ENCODE measurements around the gene ACYP2. TPM values are rescaled to one million over a fixed set of nuclear protein-coding genes. Genes with fewer than 3 reads are reported as not detected.
"Not testable (repeated sequence)": the region's sequence is repeated elsewhere in the genome, so short reads cannot be mapped to it uniquely, and the experiment has no call there.

ACYP2 gene
- total RNA-seq, 1 experiment from 2014 or later, result 16.9 TPM

DNA sequence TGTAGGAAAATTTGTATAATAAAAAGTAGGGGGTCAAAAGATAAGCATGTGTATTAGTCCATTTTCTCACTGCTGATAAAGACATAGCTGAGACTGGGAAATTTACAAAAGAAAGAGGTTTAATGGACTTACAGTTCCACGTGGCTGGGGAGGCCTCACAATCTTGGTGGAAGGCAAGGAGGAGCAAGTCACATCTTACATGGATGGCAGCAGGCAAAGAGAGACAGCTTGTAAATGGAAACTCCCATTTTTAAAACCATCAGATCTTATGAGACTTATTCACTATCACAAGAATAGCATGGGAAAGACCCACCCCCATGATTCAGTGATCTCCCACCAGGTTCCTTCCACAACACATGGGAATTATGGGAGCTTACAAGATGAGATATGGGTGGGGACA lies 149.7 kb downstream of the ACYP2 start:
- not testable (repeated sequence) for DNase-seq (ENCODE audit: low read depth)

GRCh38 chr2:54267577-54267976 lies 152.2 kb downstream of the ACYP2 start:
- DNase-seq (ENCODE audit: low read depth), result no peak

DNA sequence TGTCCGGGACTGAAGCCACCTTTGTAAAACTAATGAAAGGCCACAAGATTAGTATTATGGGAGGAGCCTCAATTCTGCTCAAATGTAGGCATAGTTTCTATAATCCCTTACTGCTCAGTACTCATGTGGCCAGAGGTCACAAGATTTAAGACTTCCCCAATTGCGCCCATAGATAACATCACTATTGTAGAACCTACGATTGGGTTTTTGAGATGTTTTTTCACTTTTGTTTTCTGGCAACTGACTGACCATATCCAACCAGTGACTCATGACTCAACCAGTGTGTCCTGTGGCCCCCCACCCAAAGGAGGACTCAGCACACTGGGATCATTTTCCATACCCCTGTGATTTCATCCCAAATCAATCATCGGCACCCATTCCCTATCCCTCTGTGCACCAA lies 155.8 kb downstream of the ACYP2 start:
- DNase-seq (ENCODE audit: low read depth), result no peak

DNA sequence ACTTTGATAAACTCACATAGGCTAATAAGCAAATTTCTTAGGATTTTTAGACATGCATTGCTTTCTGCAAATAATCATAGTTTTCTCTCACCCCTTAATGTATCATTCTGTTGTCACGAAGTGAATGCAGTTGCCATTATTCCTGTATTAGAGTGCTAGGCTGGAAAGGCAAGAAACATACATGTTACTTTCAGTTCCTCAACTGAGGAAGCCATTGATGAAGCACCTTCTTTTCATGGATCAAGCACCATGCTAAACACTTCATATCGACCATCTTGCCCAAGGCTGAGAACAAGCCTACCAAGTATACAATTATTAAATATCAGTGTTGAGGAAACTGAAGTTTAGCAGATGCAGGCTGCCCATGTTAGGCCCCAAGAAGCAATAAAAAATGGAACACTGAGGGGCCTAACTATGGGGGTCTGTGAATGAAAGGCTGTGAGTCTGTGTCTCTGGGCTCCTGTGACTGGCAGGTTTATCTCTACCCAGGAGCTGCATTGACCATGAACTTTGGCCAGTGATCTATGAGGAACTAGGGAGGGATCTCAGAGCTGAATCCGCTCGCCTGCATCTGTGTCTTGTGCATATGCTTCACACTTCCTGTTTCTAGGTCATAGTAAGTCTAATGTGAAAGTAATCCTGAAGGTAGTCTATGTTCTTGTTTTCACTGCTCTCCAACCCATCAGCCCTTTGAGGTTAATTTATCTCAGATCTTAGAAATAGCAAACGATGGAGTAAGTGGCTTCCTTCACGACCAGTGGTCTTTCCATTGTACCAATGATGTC lies 156.6 kb downstream of the ACYP2 start:
- no peak for DNase-seq (ENCODE audit: low read depth)

DNA sequence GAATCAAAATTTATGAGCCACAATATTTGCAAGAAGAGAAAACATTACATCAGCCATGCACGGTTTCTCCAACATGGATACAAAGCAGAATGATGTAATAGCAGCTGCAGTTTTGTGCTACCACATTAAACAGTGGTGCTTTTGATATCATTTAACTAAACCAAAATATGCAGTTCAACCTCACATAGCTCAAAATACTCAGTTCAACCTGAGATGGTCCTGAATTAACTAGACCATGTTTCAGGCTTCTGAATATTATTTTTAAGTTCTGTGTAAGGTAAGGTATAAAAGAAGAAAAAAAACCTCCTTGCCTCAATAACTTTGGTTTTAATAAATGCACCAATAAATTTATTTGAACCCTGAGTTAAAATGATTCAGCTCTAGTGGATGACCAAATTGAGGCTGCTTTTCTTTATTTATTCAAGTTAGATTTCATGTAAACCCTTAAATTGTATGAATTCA lies 159.4 kb downstream of the ACYP2 start:
- peak; percentile 65 for DNase-seq (ENCODE audit: low read depth)

DNA sequence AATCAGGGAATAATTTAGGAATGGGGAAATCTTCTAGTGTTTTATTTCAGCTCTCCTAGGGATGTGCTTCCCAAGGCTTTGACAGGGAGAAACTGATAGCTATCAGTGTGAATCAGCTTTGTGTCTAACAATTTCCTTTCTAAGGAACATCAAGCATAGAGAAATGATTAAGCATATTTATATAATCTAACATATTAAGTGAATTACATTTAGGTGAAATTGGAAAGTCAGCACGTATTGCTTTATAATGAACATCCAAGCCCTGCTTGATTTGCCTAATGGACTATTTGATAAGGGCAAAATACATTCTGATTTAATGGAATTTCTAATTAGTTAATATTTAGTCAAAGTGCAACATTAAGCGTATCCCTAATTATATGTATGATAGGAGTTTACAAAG lies 160.1 kb downstream of the ACYP2 start:
- no peak for DNase-seq (ENCODE audit: low read depth)

DNA sequence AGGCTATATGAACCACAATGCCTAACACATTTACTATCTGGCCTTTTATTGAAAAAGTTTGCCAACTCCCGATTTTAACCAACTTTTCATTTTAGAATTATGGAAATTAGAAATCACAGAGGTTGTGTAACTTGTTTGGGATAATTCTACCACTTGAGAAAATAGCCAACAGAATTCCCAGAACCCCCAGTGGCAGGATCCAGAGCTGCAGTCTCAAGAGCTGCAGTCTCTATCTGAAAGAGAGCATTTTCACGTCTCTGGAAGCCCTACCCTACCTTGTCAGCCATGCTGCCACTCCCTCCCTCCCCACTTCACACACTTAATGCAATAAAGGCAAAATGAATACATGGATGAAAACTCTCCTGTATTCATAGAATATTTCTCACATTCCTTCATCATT lies 164.0 kb downstream of the ACYP2 start:
- DNase-seq (ENCODE audit: low read depth), result no peak

- no peak for DNase-seq (ENCODE audit: low read depth)
Observed at GRCh38 chr2:54284826-54285225, 169.4 kb downstream of the ACYP2 start.

DNA sequence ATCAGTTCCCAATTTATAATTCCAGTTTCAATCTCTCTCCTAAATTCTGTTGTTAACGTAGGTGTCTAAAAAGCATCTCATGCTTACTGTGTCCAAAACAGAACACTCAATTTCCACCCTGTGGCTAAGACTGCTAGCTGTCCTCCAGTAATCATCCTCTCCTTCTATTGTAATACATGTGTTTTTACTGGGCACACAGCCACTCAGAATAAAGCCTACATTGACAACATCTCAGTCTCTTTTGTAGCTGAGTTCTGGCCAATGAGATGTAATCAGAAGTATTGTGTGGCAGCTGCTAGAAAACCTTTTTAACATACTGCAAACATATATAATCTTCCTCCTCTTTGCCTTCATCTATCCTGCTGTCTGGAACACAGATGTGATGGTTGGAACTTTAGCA lies 170.0 kb downstream of the ACYP2 start:
- DNase-seq (ENCODE audit: low read depth), result no peak

DNA sequence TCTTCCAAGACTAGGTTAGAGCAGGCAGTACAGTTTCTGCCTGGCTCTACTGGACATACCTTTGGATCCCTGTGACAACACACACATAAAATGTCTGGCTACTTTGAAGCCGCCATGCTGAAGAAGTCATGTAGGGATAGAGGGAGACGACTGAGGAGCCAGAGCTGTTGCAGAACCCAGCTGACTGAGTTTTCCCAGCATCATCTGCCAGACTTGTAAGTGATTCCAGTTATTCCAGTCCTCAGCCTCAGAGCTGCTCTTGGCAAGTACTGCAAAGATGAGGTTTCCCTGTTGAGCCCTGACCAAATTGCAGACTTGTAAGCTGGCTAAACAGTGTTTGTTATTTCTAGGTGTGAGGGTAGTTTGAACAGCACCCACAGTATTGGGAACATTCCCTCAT lies 172.1 kb downstream of the ACYP2 start:
- DNase-seq (ENCODE audit: low read depth), result no peak

GRCh38 chr2:54289917-54290316 lies 174.5 kb downstream of the ACYP2 start:
- DNase-seq (ENCODE audit: low read depth), result no peak

DNA sequence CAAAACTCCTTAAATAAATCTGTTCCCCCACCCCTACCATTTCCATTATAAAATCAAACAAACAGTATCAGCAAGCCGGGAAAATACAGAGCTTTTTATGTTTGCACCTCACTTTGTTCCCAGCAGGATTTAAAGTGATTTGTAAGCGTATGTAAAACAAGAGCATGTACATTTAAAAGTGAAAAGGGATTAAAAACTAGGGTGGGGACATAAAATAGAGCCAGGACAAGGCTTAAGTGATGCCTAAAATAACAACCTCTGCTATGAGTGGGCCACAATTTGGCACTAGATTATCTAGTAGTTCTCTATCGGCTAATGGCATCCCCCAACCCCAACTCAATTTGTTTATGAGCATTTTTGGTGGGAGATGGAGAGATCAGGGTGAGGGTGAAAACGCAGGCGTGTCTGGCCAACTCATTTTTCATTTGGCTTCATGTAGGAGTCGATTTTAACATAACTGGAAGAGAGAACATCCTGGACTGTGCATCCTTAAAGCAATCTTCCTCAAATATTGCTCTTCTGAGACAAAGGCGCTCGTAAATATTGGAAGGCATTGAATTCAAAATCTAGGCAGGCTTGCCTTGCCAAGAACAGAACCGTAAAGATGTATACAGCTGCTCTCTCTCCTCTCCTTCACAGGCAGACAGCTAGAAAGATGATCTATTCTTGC lies 175.1 kb downstream of the ACYP2 start:
- DNase-seq (ENCODE audit: low read depth), result no peak

DNA sequence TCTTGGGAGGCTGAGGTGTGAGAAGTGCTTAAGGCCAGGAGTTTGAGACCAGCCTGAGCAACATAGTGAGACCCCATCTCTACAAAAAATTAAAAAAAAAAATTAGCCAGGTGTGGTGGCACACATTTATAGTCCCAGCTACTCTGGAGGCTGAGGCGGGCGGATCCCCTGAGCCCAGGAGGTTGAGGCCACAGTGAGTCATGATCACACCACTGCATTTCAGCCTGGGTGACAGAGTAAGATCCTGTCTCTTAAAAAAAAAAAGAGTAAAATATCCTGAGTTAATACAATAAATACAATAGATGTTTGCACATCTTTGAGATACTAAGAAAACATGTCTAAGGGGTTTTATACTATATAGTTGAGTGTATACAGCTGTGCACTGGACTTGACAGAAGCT lies 179.2 kb downstream of the ACYP2 start:
- DNase-seq (ENCODE audit: low read depth), result not testable (repeated sequence)

- DNase-seq (ENCODE audit: low read depth), result no peak
Observed at GRCh38 chr2:54295911-54296310, 180.5 kb downstream of the ACYP2 start.

GRCh38 chr2:54298514-54298913 lies 183.1 kb downstream of the ACYP2 start:
- DNase-seq (ENCODE audit: low read depth), result peak; percentile 32

DNA sequence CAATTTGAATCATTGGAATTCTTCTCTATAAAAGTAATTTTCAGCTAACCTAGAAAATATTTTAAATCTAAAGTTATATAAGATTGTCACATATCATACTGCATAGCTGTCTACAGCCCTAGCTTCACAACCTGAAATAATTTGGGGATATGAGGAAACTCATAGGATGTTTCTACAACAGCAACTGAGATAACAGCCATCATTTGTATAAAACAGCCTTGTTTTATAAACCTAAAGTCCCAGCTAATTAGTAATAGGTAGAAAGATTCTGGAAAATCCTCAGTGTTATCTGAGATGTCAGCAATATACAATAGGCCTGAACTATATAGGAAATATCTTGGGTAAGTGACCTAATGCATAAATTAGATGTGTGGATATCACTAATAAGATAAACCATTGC lies 188.2 kb downstream of the ACYP2 start:
- no peak for DNase-seq (ENCODE audit: low read depth)

GRCh38 chr2:54306556-54306955 lies 191.1 kb downstream of the ACYP2 start:
- no peak for DNase-seq (ENCODE audit: low read depth)

DNA sequence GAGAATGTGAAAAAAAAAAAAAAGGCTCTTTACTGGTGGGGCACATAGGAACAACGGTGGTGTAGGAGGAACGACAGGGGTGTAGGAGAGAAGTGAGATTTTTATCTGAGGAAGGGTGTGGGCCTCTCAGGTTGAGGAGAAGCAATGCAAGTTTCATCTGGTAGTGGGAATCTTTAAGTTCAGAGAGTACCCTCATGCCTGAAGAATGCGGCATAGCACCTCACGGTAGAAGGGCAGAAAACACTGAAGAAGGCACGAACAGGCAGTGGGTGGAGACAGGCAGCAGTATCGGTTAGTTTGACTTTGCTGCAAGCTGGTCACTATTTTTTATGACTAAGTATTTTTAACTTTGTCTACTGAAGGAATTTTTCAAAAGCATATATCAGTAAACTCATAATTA lies 192.8 kb downstream of the ACYP2 start:
- DNase-seq (ENCODE audit: low read depth), result no peak

DNA sequence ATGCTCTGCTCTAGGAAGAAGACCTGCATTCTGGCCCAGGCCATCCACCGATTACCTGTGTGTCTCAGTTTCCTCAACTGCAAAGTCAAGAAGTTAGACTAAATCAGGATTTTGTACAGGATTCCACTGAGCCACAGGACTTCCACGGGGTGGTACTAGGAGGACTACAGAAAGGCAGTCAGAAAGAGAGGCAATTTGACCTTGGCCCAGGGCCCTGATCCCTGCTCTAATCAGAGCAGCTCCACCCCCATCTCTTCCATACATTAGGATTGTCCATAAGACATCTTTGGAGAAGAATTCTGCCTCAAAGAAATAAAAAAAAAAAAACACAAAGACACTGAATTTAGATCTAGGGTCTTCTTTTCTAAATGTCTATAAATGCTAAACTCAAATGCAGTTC lies 193.4 kb downstream of the ACYP2 start:
- no peak for DNase-seq (ENCODE audit: low read depth)

DNA sequence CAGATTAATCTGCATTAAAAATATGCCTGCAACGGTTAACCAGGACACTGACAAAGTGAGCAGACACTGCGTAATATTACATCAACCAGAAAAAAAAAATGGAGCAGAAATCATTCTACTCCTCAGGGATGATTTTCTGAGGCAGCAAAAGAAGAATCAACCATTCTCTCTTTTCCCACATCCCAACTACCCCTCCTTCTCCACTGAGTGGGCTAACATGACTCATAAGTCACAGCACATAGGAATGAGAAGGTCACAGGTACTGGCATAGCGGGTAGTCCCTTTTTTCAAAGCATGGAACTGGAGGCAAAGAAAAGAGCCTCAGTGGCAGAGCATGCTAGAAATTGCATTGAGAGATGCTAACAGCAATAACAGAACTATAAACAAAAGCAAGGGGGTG lies 194.9 kb downstream of the ACYP2 start:
- peak; percentile 34 for DNase-seq (ENCODE audit: low read depth)

DNA sequence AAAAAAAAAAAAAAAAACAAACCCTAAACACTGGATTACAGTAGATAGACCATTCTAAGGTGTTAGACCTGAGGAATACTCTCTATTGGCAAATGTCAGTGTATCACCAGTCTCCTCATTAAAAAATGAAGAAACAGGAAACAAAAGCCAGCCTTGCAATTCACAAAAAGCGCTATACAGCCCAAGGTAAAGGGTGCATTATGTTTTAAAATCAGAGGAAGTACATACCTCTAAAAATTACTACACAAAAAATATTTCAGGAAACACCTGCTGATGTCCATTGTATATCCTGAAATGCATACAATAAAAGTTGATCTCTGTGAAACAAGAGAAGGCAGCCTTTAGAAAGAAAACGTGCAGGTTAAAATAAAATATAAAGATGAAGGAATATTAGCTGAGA lies 195.5 kb downstream of the ACYP2 start:
- no peak for DNase-seq (ENCODE audit: low read depth)

- no peak for DNase-seq (ENCODE audit: low read depth)
Observed at GRCh38 chr2:54313147-54313546, 197.7 kb downstream of the ACYP2 start.

DNA sequence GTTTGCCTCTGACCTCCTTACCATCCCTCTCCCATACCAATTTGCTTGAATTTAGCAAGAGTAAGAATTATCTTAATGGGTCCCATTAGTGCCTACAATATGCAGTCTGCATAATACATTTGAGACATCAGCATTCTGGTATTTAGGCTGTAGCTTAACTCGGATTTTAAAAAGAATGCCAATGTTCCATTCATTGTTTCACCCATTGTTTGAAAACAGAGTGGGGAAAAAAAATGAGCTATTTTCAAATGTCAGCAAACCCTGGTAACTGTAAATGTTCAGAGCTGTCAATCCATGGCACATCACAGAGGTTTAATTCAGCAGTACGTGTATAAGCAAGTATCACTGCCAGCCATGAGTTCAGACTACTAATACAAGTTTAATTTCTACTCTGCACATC lies 202.6 kb downstream of the ACYP2 start:
- DNase-seq (ENCODE audit: low read depth), result no peak

Measured in LHCN-M2 (cell line).